Cardiac muscle cell (in vitro differentiated cells and primary cell): ENCODE results near the gene TIMM23. TPM values are rescaled to one million over a fixed set of nuclear protein-coding genes. Genes with fewer than 3 reads are reported as not detected.
A peak's percentile ranks its signal among the peaks of the same experiment; 100 is the strongest.

Experiments used
- DNase-seq, 2 donors: peaks; one replicate each; pipeline versions ENCODE4 v3.0.0 to v3.0.0-alpha.2; 2010 to 2017; ENCODE audit warnings: low read depth in 1 of 2, low spot score in 1 of 2
- H3K27ac ChIP-seq: fragments of 200-600 bp; sonication (generic); 2 replicates; pipeline ENCODE4 v1.5.1; 2016
- H3K27me3 ChIP-seq: fragments of 200-600 bp; sonication (generic); 2 replicates; pipeline ENCODE4 v1.6.0; 2016; ENCODE audit warnings: control low read depth
- H3K36me3 ChIP-seq: fragments of 200-600 bp; sonication (generic); 2 replicates; pipeline ENCODE4 v1.5.1; 2016; ENCODE audit warnings: control low read depth
- H3K4me1 ChIP-seq: fragments of 200-600 bp; sonication (generic); 2 replicates; pipeline ENCODE4 v1.8.1; 2017; ENCODE audit warnings: low read depth, mild to moderate bottlenecking, mixed run types
- H3K4me3 ChIP-seq: fragments of 200-600 bp; sonication (generic); 2 replicates; pipeline ENCODE4 v1.5.1; 2016; ENCODE audit warnings: mild to moderate bottlenecking
- H3K9me3 ChIP-seq: fragments of 200-600 bp; sonication (generic); 2 replicates; pipeline ENCODE4 v1.5.1; 2017; ENCODE audit warnings: low read depth, mild to moderate bottlenecking, control low read depth
- CTCF ChIP-seq: IDR thresholded peaks from 2 replicates; pipeline ENCODE4 v1.5.1; 2012; ENCODE audit warnings: low read depth, mild to moderate bottlenecking, low read length
- polyA plus RNA-seq: library from polyadenylated mRNA; unstranded; fragments of >200 nt; fragmentation: Nextera tagmentation; extraction: Ambion mirVana; gene quantifications from 2 replicates; pipeline ENCODE4 v1.2.1, GENCODE V29; 2016
- total RNA-seq: library from RNA; depleted of rRNA; stranded (reverse); fragments of >200 nt; gene quantifications from 2 replicates; pipeline ENCODE4 v1.2.3, GENCODE V29; 2016

Gene TIMM23
- total and polyA plus RNA-seq, 2 experiments from 2014 or later: 92.6 to 140 TPM

- no peak overlapping the region for H3K27ac ChIP-seq
- H3K9me3 ChIP-seq: no peaks in the 10 kb centered on the region
- no peaks in the 10 kb centered on the region for H3K36me3 ChIP-seq
- H3K4me1 ChIP-seq: peaks cover 22% of the 10 kb centered on the region
- DNase-seq: no peak
- H3K27me3 ChIP-seq: no peaks in the 10 kb centered on the region
- H3K4me3 ChIP-seq: no peak overlapping the region
- TF ChIP-seq CTCF: no peak
Measured at GRCh38 chr10:46031648-46032532, 59.6 kb downstream of the TIMM23 start.

GRCh38 chr10:46033602-46034011, 61.3 kb downstream of the TIMM23 start:
- Histone ChIP-seq H3K4me3 (no peak overlapping the region), H3K36me3 (no peaks in the 10 kb centered on the region), H3K27ac (no peak overlapping the region), H3K4me1 (peaks cover 14% of the 10 kb centered on the region), H3K27me3 (no peaks in the 10 kb centered on the region), H3K9me3 (no peaks in the 10 kb centered on the region)
- peak; percentile 40 to 88 for DNase-seq
- no peak for TF ChIP-seq CTCF

- Histone ChIP-seq H3K4me1 (peaks cover 5% of the 10 kb centered on the region), H3K36me3 (no peaks in the 10 kb centered on the region), H3K27ac (no peak overlapping the region), H3K9me3 (no peaks in the 10 kb centered on the region), H3K4me3 (no peak overlapping the region), H3K27me3 (no peaks in the 10 kb centered on the region)
- no peak for TF ChIP-seq CTCF
- no peak for DNase-seq
Measured at GRCh38 chr10:46035923-46036849, 63.9 kb downstream of the TIMM23 start.

GRCh38 chr10:46037107-46037825, 65.0 kb downstream of the TIMM23 start:
- Histone ChIP-seq H3K9me3 (no peaks in the 10 kb centered on the region), H3K4me1 (peaks cover 5% of the 10 kb centered on the region), H3K27me3 (peaks cover 2% of the 10 kb centered on the region), H3K36me3 (no peaks in the 10 kb centered on the region), H3K27ac (no peak overlapping the region), H3K4me3 (no peak overlapping the region)
- no peak for DNase-seq
- no peak for TF ChIP-seq CTCF

- DNase-seq: no peak
- no peak overlapping the region for H3K27ac ChIP-seq
- no peaks in the 10 kb centered on the region for H3K36me3 ChIP-seq
- no peaks in the 10 kb centered on the region for H3K9me3 ChIP-seq
- no peak overlapping the region for H3K4me3 ChIP-seq
- H3K27me3 ChIP-seq: peaks cover 5% of the 10 kb centered on the region
- no peak for TF ChIP-seq CTCF
- no peaks in the 10 kb centered on the region for H3K4me1 ChIP-seq
Measured at GRCh38 chr10:46040004-46040403, 67.7 kb downstream of the TIMM23 start.
